ENCODE results near the gene SNX5. TPM values are rescaled to one million over a fixed set of nuclear protein-coding genes. Genes with fewer than 3 reads are reported as not detected.

SNX5 gene
- total and polyA plus RNA-seq, 2 of the 13 experiments (the other 11 are each of a cell fraction or from before 2014, with no cell fraction given) = 664 to 1,040 TPM

- TF ChIP-seq THAP9 (CRISPR knock-in tag; IDR thresholded peaks at IDR 0.05; ENCODE audit: borderline replicate concordance) (no peak), TAF1 (CRISPR knock-in tag; IDR thresholded peaks at IDR 0.05) (no peak), ZNF710 (CRISPR knock-in tag; IDR thresholded peaks at IDR 0.05; ENCODE audit: borderline replicate concordance) (no peak), REXO4 (CRISPR knock-in tag; IDR thresholded peaks at IDR 0.05; ENCODE audit: borderline replicate concordance) (no peak), ZNF20 (CRISPR knock-in tag; IDR thresholded peaks at IDR 0.05) (no peak), BCLAF1 (IDR thresholded peaks at IDR 0.05) (no peak), MAFF (IDR thresholded peaks at IDR 0.05; ENCODE audit: low read depth, low read length) (no peak), TBP (CRISPR knock-in tag; IDR thresholded peaks at IDR 0.05) (no peak), ATF3 (CRISPR knock-in tag; IDR thresholded peaks at IDR 0.05) (no peak), ZNF629 (CRISPR knock-in tag; conservative IDR thresholded peaks at IDR 0.05) (no peak), BCL6 (CRISPR knock-in tag; IDR thresholded peaks at IDR 0.05) (peak; percentile 69), CBFB (CRISPR knock-in tag; IDR thresholded peaks at IDR 0.05) (no peak), NR1H2 (CRISPR knock-in tag; IDR thresholded peaks at IDR 0.05; ENCODE audit: borderline replicate concordance, low read depth) (no peak), FOSL2 (CRISPR knock-in tag; IDR thresholded peaks at IDR 0.05) (0 out of 2 replicates have a peak, but pooled peaks have one; percentile 19), ZBTB7A (CRISPR knock-in tag; IDR thresholded peaks at IDR 0.05) (0 out of 2 replicates have a peak, but pooled peaks have one; percentile 32), ZNF800 (CRISPR knock-in tag; IDR thresholded peaks at IDR 0.05) (no peak), FOXJ3 (CRISPR knock-in tag; IDR thresholded peaks at IDR 0.05; ENCODE audit: borderline replicate concordance) (no peak), ZNF282 (IDR thresholded peaks at IDR 0.05; ENCODE audit: partially characterized antibody) (no peak), ZNF263 (CRISPR knock-in tag; IDR thresholded peaks at IDR 0.05) (no peak), KDM4B (CRISPR knock-in tag; IDR thresholded peaks at IDR 0.05) (no peak), ZNF776 (CRISPR knock-in tag; IDR thresholded peaks at IDR 0.05) (no peak), ZKSCAN1 (IDR thresholded peaks at IDR 0.05; ENCODE audit: low read length) (no peak), ZNF746 (CRISPR knock-in tag; IDR thresholded peaks at IDR 0.05) (no peak)
Observed at GRCh38 chr20:17933711-17934110, 34.9 kb downstream of the SNX5 start (continued).
